AG09309 (cell line): ENCODE measurements around the gene SLC9A6.
"Not testable (repeated sequence)": the region's sequence is repeated elsewhere in the genome, so short reads cannot be mapped to it uniquely, and the experiment has no call there.

Source experiments
- DNase-seq: peaks from one replicate; pipeline ENCODE4 v3.0.0-alpha.2; 2010; ENCODE audit warnings: low read depth
- H3K4me3 ChIP-seq: 2 replicates; pipeline ENCODE4 v1.5.1; 2011; ENCODE audit warnings: mild to moderate bottlenecking, low read depth, low read length, moderate library complexity; ENCODE audit not compliant: control insufficient read depth
- TF ChIP-seq, protein P1 (sequence below): IDR thresholded peaks from 2 replicates; pipeline ENCODE4 v1.5.1; 2011; ENCODE audit warnings: mild to moderate bottlenecking, low read depth, low read length, inconsistent platforms; ENCODE audit not compliant: insufficient read depth, control insufficient read depth; ENCODE audit errors: missing control alignments

Gene SLC9A6

GRCh38 chrX:136065044-136065671 is 79.9 kb downstream of the SLC9A6 start:
- no peak overlapping the region for H3K4me3 ChIP-seq
- no peak for DNase-seq
- TF ChIP-seq, protein P1, sequence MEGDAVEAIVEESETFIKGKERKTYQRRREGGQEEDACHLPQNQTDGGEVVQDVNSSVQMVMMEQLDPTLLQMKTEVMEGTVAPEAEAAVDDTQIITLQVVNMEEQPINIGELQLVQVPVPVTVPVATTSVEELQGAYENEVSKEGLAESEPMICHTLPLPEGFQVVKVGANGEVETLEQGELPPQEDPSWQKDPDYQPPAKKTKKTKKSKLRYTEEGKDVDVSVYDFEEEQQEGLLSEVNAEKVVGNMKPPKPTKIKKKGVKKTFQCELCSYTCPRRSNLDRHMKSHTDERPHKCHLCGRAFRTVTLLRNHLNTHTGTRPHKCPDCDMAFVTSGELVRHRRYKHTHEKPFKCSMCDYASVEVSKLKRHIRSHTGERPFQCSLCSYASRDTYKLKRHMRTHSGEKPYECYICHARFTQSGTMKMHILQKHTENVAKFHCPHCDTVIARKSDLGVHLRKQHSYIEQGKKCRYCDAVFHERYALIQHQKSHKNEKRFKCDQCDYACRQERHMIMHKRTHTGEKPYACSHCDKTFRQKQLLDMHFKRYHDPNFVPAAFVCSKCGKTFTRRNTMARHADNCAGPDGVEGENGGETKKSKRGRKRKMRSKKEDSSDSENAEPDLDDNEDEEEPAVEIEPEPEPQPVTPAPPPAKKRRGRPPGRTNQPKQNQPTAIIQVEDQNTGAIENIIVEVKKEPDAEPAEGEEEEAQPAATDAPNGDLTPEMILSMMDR: no peak

DNA sequence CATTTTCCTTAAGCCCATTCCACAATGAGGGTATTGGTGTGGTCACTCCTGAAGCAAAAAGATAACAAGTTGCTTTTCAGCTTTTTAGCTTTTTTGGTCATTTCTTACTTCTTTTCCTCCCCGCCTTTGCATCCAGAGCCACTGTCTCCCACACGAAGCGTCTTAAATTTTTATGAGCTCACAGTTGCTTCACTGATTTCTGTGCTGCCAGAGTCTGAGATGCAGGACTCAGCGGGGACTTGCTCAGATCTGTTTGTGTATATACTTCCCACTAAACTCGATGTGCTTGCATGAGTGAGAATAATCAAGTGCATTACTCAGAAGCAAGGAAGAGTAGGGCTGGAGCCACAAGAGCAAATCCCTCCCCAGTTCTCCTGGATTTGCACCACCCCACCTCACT is 81.9 kb downstream of the SLC9A6 start:
- TF ChIP-seq, protein P1: no peak
- DNase-seq: no peak
- H3K4me3 ChIP-seq: no peak overlapping the region

DNA sequence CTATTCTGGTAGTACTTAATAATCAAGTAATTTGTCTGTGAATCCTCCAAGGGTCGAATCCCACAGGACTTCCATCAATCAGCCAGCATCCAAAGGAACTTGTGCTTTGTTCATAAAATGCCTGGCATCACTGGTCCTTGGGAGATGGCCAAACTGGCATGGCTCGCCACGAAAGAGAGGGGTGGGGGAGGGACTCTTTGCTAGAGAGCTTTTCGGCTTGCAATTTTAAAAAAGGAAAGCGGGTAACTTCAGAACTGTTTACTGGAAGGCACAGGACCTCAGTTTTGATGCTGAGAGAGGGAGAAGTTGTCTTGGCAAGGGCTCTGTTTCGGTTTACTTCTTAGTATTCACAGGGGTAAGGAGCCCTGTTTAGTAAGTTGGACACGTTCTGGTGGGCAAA is 82.7 kb downstream of the SLC9A6 start:
- no peak overlapping the region for H3K4me3 ChIP-seq
- no peak for DNase-seq
- TF ChIP-seq, protein P1: no peak

GRCh38 chrX:136076942-136077341 is 91.7 kb downstream of the SLC9A6 start:
- TF ChIP-seq, protein P1: no peak
- no peak overlapping the region for H3K4me3 ChIP-seq
- DNase-seq: no peak

GRCh38 chrX:136080766-136081165 is 95.5 kb downstream of the SLC9A6 start:
- H3K4me3 ChIP-seq: no peak overlapping the region
- DNase-seq: no peak
- TF ChIP-seq, protein P1: no peak

DNA sequence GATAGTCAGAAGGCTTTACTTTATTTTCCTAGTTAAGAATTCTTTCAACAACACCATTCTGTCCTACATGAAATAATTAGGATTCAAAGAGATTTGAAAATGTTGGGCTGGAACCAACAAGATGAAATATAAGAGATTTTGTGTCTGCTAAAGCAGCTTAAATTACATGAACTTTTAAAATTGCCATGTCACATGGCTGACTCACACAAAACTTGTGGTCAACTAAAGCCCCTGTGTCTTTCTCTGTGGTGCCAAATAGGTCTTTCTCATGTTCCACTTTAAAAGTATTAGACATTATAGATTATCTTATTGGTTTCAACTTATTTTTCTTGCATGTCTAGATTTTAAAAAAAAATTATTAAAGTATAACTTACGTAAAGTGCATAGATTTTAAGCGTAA is 101.3 kb downstream of the SLC9A6 start:
- no peak for DNase-seq
- H3K4me3 ChIP-seq: no peak overlapping the region
- TF ChIP-seq, protein P1: no peak

DNA sequence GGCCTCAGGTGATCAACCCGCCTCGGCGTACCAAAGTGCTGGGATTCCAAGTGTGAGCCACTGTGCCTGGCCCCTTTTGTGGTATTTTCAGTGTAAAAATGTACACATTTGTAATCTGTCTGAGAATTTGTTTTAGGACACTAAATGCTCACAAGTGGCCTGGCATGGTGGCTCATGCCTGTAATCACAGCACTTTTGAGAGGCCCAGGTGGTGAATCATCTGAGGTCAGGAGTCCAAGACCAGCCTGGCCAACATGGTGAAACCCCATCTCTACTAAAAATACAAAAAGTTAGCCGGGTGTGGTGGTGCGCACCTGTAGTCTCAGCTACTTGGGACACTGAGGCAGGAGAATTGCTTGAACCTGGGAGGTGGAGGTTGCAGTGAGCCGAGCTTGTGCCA is 106.7 kb downstream of the SLC9A6 start:
- DNase-seq, H3K4me3 ChIP-seq: not testable (repeated sequence)
